Tibial artery (tissue), 4 donors: ENCODE measurements around the gene TNFAIP3.

ENCODE experiments used
- DNase-seq, 2 donors: peaks; one replicate each; pipeline ENCODE4 v3.0.0-alpha.2; 2019
- H3K27ac ChIP-seq, 2 donors: fragments of 200-600 bp; sonication (generic) in 1 of 2; 1 replicate in 1 of 2; 2 replicates in 1 of 2; pipeline ENCODE4 v1.5.1; 2018 to 2019; ENCODE audit warnings: mild to moderate bottlenecking in 1 of 2
- H3K27me3 ChIP-seq, 2 donors: fragments of 200-600 bp; sonication (generic) in 1 of 2; one replicate each; pipeline versions ENCODE4 v1.5.1 to v1.6.0; 2016 to 2019
- H3K36me3 ChIP-seq, 3 donors: fragments of 200-600 bp; sonication (generic) in 2 of 3; one replicate each; pipeline ENCODE4 v1.5.1; 2016 to 2019; ENCODE audit warnings: mild to moderate bottlenecking in 2 of 3
- H3K4me1 ChIP-seq, 4 donors: fragments of 200-600 bp; sonication (generic) in 2 of 4; 1 replicate in 3 of 4; 2 replicates in 1 of 4; pipeline ENCODE4 v1.5.1; 2016 to 2019
- H3K4me3 ChIP-seq, 2 donors: fragments of 200-600 bp; sonication (generic) in 1 of 2; 1 replicate in 1 of 2; 2 replicates in 1 of 2; pipeline ENCODE4 v1.5.1; 2018 to 2019; ENCODE audit warnings: mild to moderate bottlenecking in 2 of 2
- H3K9me3 ChIP-seq, 3 donors: fragments of 200-600 bp; sonication (generic) in 1 of 3; one replicate each; pipeline ENCODE4 v1.5.1; 2016 to 2019
- intact Hi-C: fragments of 100-400 bp; cut with DNase I; formaldehyde crosslinking; loops from one replicate; pipeline ENCODE4 v1.15.0; 2023; ENCODE audit warnings: low total_unique reads
- TF ChIP-seq, protein P1 (sequence below), 2 experiments: fragments of 200-600 bp in 1 of 2; fragments of 450-650 bp in 1 of 2; IDR thresholded peaks; one replicate each; pipeline ENCODE4 v1.5.1; 2017 to 2019; ENCODE audit warnings: antibody characterized with exemption in 2 of 2, mild to moderate bottlenecking in 1 of 2, moderate library complexity in 1 of 2

The TNFAIP3 gene

DNA sequence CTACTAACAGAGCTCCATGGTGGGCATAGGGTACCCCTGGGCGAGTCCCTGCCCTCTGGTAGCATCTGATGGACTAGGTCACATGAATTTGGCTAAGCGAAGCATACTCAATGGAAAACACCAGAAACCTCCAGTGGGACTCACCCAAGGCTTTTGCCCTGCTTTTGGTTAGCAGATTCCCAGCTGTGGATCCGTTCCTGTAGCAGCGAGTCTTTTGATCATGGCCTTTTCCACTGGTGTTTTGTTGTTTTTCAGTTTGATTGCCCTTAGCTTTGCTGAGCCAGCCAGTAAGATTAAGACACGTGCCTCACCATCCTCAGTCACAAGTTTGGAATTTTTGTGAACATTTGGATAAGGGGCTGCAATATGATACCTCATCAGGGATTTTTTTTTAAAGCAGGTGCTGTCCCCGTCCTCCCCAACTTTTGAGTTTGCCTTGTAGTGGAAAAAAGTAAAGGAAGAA lies 8.0 kb downstream of the TNFAIP3 start:
- H3K27ac ChIP-seq, result no peak overlapping the region
- H3K36me3 ChIP-seq, result peaks cover 40 to 58% (median 41%) of the 10 kb centered on the region in 3 donors

DNA sequence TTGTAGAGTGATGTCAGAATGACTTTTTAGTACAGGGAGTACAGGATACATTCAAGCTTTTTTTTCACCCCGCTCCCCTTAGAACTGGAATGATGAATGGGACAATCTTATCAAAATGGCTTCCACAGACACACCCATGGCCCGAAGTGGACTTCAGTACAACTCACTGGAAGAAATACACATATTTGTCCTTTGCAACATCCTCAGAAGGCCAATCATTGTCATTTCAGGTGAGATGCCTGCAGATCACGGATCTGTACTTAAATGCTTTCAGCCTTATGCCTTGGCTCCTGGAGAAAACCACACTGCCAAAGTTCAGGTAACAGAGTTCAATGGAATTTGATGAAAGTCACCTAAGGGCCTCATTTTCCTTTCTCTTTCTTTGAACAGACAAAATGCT lies 8.5 kb downstream of the TNFAIP3 start:
- no peak for DNase-seq
- no peaks in the 10 kb centered on the region for H3K9me3 ChIP-seq
- H3K27ac ChIP-seq, result no peak overlapping the region
- no peak overlapping the region for H3K4me3 ChIP-seq
- intact Hi-C loops, result no loop called here
- peaks cover 40 to 64% (median 47%) of the 10 kb centered on the region in 3 donors for H3K36me3 ChIP-seq
- peaks cover 0 to 25% (median 6%) of the 10 kb centered on the region in 4 donors for H3K4me1 ChIP-seq
- TF ChIP-seq, protein P1, sequence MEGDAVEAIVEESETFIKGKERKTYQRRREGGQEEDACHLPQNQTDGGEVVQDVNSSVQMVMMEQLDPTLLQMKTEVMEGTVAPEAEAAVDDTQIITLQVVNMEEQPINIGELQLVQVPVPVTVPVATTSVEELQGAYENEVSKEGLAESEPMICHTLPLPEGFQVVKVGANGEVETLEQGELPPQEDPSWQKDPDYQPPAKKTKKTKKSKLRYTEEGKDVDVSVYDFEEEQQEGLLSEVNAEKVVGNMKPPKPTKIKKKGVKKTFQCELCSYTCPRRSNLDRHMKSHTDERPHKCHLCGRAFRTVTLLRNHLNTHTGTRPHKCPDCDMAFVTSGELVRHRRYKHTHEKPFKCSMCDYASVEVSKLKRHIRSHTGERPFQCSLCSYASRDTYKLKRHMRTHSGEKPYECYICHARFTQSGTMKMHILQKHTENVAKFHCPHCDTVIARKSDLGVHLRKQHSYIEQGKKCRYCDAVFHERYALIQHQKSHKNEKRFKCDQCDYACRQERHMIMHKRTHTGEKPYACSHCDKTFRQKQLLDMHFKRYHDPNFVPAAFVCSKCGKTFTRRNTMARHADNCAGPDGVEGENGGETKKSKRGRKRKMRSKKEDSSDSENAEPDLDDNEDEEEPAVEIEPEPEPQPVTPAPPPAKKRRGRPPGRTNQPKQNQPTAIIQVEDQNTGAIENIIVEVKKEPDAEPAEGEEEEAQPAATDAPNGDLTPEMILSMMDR (IDR thresholded peaks at IDR 0.05), result no peak
- no peaks in the 10 kb centered on the region for H3K27me3 ChIP-seq

More for the DNA sequence above, 8.0 kb downstream of the TNFAIP3 start:
- Histone ChIP-seq H3K4me3 (no peak overlapping the region), H3K9me3 (no peaks in the 10 kb centered on the region), H3K27me3 (no peaks in the 10 kb centered on the region), H3K4me1 (peaks cover 0 to 25% (median 6%) of the 10 kb centered on the region in 4 donors)
- intact Hi-C loops, result no loop called here
- DNase-seq, result no peak
- TF ChIP-seq, protein P1 (IDR thresholded peaks at IDR 0.05), result no peak

DNA sequence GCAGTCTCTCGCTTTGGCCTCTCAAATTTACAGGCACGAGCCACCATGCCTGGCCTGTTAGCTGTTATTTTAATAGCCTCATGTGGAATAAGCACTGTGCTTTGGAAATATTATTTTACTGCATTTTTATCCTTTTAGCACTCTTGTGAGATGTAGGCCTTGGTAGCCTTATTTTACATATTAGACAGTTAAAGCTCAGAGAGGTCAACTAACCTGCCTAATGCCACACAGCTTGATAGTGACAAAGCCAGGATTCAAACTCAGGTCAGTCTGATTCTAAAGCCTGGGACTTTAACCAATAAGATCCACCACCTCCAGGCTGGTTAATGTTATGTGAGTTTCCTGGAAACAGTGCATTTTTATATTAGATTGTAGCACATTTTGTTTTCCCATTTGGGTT lies 9.5 kb downstream of the TNFAIP3 start:
- intact Hi-C loops, result no loop called here
- Histone ChIP-seq H3K4me3 (no peak overlapping the region), H3K9me3 (no peaks in the 10 kb centered on the region), H3K27me3 (no peaks in the 10 kb centered on the region), H3K4me1 (peaks cover 0 to 20% (median 6%) of the 10 kb centered on the region in 4 donors), H3K36me3 (peaks cover 48 to 73% (median 56%) of the 10 kb centered on the region in 3 donors), H3K27ac (no peak overlapping the region)
- TF ChIP-seq, protein P1 (IDR thresholded peaks at IDR 0.05), result no peak
- DNase-seq, result no peak

DNA sequence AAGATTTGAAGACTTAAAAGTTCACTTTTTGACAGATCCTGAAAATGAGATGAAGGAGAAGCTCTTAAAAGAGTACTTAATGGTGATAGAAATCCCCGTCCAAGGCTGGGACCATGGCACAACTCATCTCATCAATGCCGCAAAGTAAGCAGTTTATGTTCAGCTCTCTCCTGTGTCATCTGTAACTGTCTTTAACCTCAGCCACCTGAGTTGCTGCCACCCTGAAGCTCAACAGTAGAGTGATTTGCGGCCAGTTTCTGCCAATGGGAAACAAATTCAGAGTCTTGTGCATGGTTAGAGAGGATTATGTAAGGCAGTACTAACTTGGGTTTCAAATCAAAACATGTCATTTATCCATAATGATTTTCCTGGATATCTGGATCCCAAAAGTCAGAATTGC lies 10.1 kb downstream of the TNFAIP3 start:
- no peak overlapping the region for H3K4me3 ChIP-seq
- no peaks in the 10 kb centered on the region for H3K9me3 ChIP-seq
- no peak overlapping the region for H3K27ac ChIP-seq
- intact Hi-C loops, result no loop called here
- peaks cover 48 to 79% (median 62%) of the 10 kb centered on the region in 3 donors for H3K36me3 ChIP-seq
- DNase-seq, result no peak
- H3K4me1 ChIP-seq, result peaks cover 0 to 15% (median 6%) of the 10 kb centered on the region in 4 donors
- TF ChIP-seq, protein P1 (IDR thresholded peaks at IDR 0.05), result no peak
- no peaks in the 10 kb centered on the region for H3K27me3 ChIP-seq

DNA sequence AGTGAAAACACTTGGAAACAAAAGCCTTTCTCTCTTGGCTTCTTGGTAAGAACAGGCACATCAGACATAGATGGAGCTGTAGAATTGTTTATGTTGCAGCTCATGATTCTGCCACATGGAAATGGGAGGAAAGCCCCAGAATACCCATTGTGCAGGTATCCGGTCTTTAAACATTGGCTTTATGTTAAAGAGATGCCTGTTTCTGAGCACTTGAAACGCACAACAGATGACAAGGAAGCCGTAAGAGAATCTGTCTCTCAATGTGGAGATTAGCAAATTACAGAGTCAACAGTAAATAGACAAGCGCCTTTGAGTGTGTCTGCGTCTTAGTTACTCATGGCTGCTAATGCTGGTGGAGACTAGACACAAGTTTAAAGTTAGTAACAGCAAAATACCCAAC lies 10.5 kb downstream of the TNFAIP3 start:
- intact Hi-C loops, result no loop called here
- TF ChIP-seq, protein P1 (IDR thresholded peaks at IDR 0.05), result no peak
- Histone ChIP-seq H3K27me3 (no peaks in the 10 kb centered on the region), H3K36me3 (peaks cover 48 to 84% (median 66%) of the 10 kb centered on the region in 3 donors), H3K27ac (no peak overlapping the region), H3K4me3 (no peak overlapping the region), H3K9me3 (no peaks in the 10 kb centered on the region), H3K4me1 (peaks cover 0 to 10% (median 4%) of the 10 kb centered on the region in 4 donors)
- DNase-seq, result no peak

DNA sequence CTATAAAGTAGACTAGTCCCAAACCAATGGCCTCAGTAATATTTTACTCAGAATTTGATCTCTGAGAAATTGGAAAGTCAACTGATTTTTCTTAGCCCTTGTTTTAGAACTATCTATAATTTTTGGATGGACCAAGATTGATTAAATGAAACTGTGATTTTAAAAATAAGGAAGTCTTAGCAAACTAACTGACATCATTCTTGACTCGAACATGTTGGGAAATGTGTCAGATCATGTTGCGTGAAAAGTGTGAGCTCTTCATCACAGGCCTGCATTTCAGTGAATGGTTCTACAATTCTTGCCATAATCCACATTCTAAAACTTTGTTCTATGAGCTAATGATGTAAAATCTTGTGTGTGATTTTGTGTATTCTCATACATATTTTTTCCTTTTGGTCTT lies 11.0 kb downstream of the TNFAIP3 start:
- Histone ChIP-seq H3K27me3 (no peaks in the 10 kb centered on the region), H3K4me1 (peaks cover 0 to 8% (median 3%) of the 10 kb centered on the region in 4 donors), H3K27ac (no peak overlapping the region), H3K9me3 (no peaks in the 10 kb centered on the region), H3K4me3 (no peak overlapping the region), H3K36me3 (peaks cover 48 to 87% (median 66%) of the 10 kb centered on the region in 3 donors)
- TF ChIP-seq, protein P1 (IDR thresholded peaks at IDR 0.05), result no peak
- DNase-seq, result no peak
- intact Hi-C loops, result no loop called here
